ENCODE measurements around the gene ATE1. TPM values are rescaled to one million over a fixed set of nuclear protein-coding genes. Genes with fewer than 3 reads are reported as not detected.

The ATE1 gene
- total RNA-seq, 1 donor from 2014 or later: 73.3 TPM

DNA sequence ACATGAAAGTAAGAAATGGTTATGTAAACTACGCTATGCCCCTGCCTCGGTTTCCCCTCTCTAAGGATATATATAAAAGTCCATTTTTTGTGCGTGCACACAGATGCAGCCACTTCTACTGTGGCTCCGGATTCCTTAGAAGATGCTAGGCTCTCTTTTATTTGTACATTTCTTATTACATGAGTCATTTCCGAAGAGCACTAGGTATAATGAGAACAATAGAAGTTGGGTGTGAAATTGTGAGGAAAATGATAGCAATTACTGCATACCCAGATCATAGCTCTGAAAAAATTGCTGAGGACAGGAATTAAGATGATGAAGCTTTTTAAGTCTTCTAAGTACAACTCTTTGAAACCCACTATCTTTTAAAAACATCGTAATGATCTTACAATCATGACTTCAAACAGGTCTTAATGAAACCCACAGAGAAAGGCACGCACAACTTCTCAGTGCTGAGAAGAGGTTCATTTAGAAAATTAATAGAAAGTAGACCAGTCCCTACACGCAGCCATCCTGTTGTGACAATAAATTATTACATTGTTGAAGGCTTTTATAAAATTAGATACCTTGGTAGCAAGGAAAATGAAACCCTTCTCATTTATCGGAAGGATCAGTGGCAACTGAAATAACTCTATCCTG is 233.4 kb downstream of the ATE1 start:
- DNase-seq: no peak

GRCh38 chr10:121692626-121693025 is 235.2 kb downstream of the ATE1 start:
- DNase-seq: no peak

- DNase-seq: no peak
Observed at GRCh38 chr10:121690970-121691369, 236.9 kb downstream of the ATE1 start.

Small RNA genes lying within 50 kb of the gene (small RNA-seq; reads per million reads assigned to genes)
- gene RF00019: not detected
- not detected for gene RF02219

Other genes starting within 250 kb of the ATE1 start
- 37.0 TPM for gene NSMCE4A, start 47.2 kb upstream of the ATE1 start, total RNA-seq
- gene TACC2, start 61.1 kb upstream of the ATE1 start, total RNA-seq: 16.1 TPM

Measured in occipital lobe (tissue), 3 donors.